ENCODE data around the gene ITGB1.

- TF ChIP-seq CTCF (conservative IDR thresholded peaks at IDR 0.05; ENCODE audit: low read depth in 2 of 2) (no peak), REST (IDR thresholded peaks at IDR 0.05; ENCODE audit: unreplicated experiment) (no peak), EZH2phosphoT487 (IDR thresholded peaks at IDR 0.05; ENCODE audit: unreplicated experiment) (no peak), ETS1 (IDR thresholded peaks at IDR 0.05) (no peak), POLR2AphosphoS5 (IDR thresholded peaks at IDR 0.05; ENCODE audit: low read depth) (no peak), EZH2 (IDR thresholded peaks at IDR 0.05; ENCODE audit: low read depth, unreplicated experiment) (no peak), STAT1 (IDR thresholded peaks at IDR 0.05; ENCODE audit: unreplicated experiment) (no peak), NANOG (IDR thresholded peaks at IDR 0.05; ENCODE audit: borderline replicate concordance) (no peak), CREB1 (CRISPR knock-in tag; IDR thresholded peaks at IDR 0.05; ENCODE audit: low read depth) (no peak), ZNF462 (CRISPR knock-in tag; IDR thresholded peaks at IDR 0.05) (no peak)
Measured at GRCh38 chr10:32905466-32905865, 52.6 kb downstream of the ITGB1 start.
